ENCODE measurements around the gene ADD3.

GRCh38 chr10:109995595-109995994 is 12.2 kb upstream of the ADD3 start:
- TF ChIP-seq, protein P1, sequence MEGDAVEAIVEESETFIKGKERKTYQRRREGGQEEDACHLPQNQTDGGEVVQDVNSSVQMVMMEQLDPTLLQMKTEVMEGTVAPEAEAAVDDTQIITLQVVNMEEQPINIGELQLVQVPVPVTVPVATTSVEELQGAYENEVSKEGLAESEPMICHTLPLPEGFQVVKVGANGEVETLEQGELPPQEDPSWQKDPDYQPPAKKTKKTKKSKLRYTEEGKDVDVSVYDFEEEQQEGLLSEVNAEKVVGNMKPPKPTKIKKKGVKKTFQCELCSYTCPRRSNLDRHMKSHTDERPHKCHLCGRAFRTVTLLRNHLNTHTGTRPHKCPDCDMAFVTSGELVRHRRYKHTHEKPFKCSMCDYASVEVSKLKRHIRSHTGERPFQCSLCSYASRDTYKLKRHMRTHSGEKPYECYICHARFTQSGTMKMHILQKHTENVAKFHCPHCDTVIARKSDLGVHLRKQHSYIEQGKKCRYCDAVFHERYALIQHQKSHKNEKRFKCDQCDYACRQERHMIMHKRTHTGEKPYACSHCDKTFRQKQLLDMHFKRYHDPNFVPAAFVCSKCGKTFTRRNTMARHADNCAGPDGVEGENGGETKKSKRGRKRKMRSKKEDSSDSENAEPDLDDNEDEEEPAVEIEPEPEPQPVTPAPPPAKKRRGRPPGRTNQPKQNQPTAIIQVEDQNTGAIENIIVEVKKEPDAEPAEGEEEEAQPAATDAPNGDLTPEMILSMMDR (IDR thresholded peaks at IDR 0.05; ENCODE audit: low read length) = no peak
- no peak for TF ChIP-seq EZH2 (IDR thresholded peaks at IDR 0.05; ENCODE audit: borderline replicate concordance, low read length)
